ENCODE measurements around the gene LAMA2. TPM values are rescaled to one million over a fixed set of nuclear protein-coding genes. Genes with fewer than 3 reads are reported as not detected.

The LAMA2 gene
- total and polyA plus RNA-seq, 2 donors (not counting 3 experiments of a cell fraction or from before 2014, with no cell fraction given) = 0.51 to 0.75 TPM

DNA sequence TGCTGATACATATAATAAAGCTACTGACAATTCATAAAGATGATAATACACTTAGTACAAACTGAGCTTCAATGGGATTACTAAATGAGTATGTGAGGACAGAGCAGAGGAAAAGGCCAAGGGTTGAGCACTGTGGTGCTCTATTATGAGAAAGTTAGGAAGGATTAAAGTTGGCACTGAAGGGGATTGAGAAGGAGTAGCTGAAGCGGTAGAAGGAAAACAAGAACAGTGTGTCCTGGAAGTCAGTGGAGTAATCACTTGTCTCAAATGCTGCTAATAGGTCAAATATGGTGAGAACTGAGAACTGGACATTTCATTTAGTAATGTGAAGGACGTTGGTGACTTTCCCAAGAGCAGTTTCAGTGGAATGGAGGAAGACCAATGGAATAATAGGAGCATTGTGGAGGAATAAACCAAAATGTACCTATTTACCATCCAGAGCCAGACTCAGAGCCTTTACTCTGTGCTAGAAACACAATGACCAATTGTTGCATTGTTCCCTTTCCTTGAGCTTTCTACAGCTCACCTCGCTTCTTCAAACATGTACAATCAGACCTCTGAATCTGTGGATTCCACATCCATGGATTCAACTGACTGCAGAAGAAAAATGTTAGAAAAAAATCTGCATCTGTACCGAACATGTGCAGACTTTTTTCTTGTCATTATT lies 255.9 kb downstream of the LAMA2 start:
- TF ChIP-seq JUN (IDR thresholded peaks at IDR 0.05; ENCODE audit: borderline replicate concordance, insufficient read depth, insufficient read length, low read depth) (no peak), FOS (IDR thresholded peaks at IDR 0.05; ENCODE audit: borderline replicate concordance, insufficient read depth, low read length) (no peak), EZH2 (IDR thresholded peaks at IDR 0.05; ENCODE audit: borderline replicate concordance, low read depth, low read length, severe bottlenecking) (no peak), POLR2AphosphoS5 (IDR thresholded peaks at IDR 0.05; ENCODE audit: insufficient read depth, low read depth, low read length) (no peak), MAX (IDR thresholded peaks at IDR 0.05; ENCODE audit: insufficient read depth, insufficient read length) (no peak), POLR2A (IDR thresholded peaks at IDR 0.05; ENCODE audit: low read depth, low read length) (no peak), GATA2 (IDR thresholded peaks at IDR 0.05; ENCODE audit: insufficient read depth, insufficient read length, low read depth, low read length) (no peak), MYC (IDR thresholded peaks at IDR 0.05; ENCODE audit: low read depth, low read length) (no peak)
- TF ChIP-seq, protein P1, sequence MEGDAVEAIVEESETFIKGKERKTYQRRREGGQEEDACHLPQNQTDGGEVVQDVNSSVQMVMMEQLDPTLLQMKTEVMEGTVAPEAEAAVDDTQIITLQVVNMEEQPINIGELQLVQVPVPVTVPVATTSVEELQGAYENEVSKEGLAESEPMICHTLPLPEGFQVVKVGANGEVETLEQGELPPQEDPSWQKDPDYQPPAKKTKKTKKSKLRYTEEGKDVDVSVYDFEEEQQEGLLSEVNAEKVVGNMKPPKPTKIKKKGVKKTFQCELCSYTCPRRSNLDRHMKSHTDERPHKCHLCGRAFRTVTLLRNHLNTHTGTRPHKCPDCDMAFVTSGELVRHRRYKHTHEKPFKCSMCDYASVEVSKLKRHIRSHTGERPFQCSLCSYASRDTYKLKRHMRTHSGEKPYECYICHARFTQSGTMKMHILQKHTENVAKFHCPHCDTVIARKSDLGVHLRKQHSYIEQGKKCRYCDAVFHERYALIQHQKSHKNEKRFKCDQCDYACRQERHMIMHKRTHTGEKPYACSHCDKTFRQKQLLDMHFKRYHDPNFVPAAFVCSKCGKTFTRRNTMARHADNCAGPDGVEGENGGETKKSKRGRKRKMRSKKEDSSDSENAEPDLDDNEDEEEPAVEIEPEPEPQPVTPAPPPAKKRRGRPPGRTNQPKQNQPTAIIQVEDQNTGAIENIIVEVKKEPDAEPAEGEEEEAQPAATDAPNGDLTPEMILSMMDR (IDR thresholded peaks at IDR 0.05; ENCODE audit: extremely low read depth in 1 of 2, insufficient read depth in 1 of 2, low read depth in 1 of 2, low read length in 2 of 2) = no peak
- Histone ChIP-seq H3K4me2 (ENCODE audit: insufficient read depth, low read length) (no peak overlapping the region), H3K36me3 (ENCODE audit: control insufficient read depth in 2 of 2, extremely low read depth in 1 of 2, insufficient read depth in 2 of 2, low read length in 2 of 2) (no peaks in the 10 kb centered on the region), H4K20me1 (replicated peaks; ENCODE audit: control insufficient read depth, extremely low read depth, insufficient read depth, low read length) (no peaks in the 10 kb centered on the region), H3K79me2 (ENCODE audit: control insufficient read depth, insufficient read depth, low read length) (no peaks in the 10 kb centered on the region), H3K9ac (replicated peaks; ENCODE audit: extremely low read depth, insufficient read depth, low read length) (no peak overlapping the region), H3K9me1 (replicated peaks; ENCODE audit: control insufficient read depth, extremely low read depth, insufficient read depth, low read length) (no peaks in the 10 kb centered on the region), H3K27me3 (ENCODE audit: control insufficient read depth in 2 of 2, insufficient read depth in 2 of 2, low read length in 2 of 2) (peaks cover 3% of the 10 kb centered on the region in 2 experiments), H3K9me3 (replicated peaks; ENCODE audit: control insufficient read depth, insufficient read depth, low read length) (no peaks in the 10 kb centered on the region), H3K27ac (ENCODE audit: insufficient read depth, low read depth, low read length) (no peak overlapping the region), H3K4me3 (replicated peaks in 1 of 3; ENCODE audit: insufficient read depth in 1 of 3, low read depth in 1 of 3, low read length in 3 of 3) (no peak overlapping the region), H2AFZ (ENCODE audit: low read depth, low read length) (no peak overlapping the region), H3K4me1 (ENCODE audit: control insufficient read depth, extremely low read depth, insufficient read depth, low read length) (peaks cover 6% of the 10 kb centered on the region)
- FAIRE-seq (no peak), DNase-seq (ENCODE audit: low read depth, low spot score) (no peak)
- no TSS peak for BruUV-seq (replicated peaks)
- CTCF ChIA-PET = interaction anchor here (1.0 to 1.2 kb wide), 2 partner anchors 9 to 10 kb away, joined by 3 read pairs; no protein-coding TSS in a partner anchor
- dilution Hi-C loops (cut with MboI; ENCODE audit: extremely low pct_ligation_motif_present, low sequenced_read_pairs) (no loop called here), intact Hi-C loops (cut with micrococcal nuclease) (no loop called here)
- POLR2A ChIA-PET = no interaction called here

Measured in endothelial cell of umbilical vein (primary cell).